Progenitor cell of endocrine pancreas (in vitro differentiated cells): Measurements from ENCODE around the gene PON3. TPM values are rescaled to one million over a fixed set of nuclear protein-coding genes. Genes with fewer than 3 reads are reported as not detected.

Experiments
- DNase-seq: peaks from one replicate; pipeline ENCODE4 v3.0.0; 2021; ENCODE audit warnings: low spot score; ENCODE audit not compliant: unreplicated experiment
- H3K27ac Mint-ChIP-seq: 2 replicates; pipeline ENCODE4 v1.8.0; 2021; ENCODE audit warnings: mild to moderate bottlenecking, moderate library complexity, mixed read lengths
- H3K27me3 Mint-ChIP-seq: 2 replicates; pipeline ENCODE4 v1.8.0; 2021; ENCODE audit warnings: mixed read lengths
- H3K36me3 Mint-ChIP-seq: 2 replicates; pipeline ENCODE4 v1.8.0; 2022; ENCODE audit warnings: mixed read lengths; ENCODE audit not compliant: insufficient read depth
- H3K4me1 Mint-ChIP-seq: 2 replicates; pipeline ENCODE4 v1.8.0; 2021; ENCODE audit warnings: low read depth, mixed read lengths
- H3K4me3 Mint-ChIP-seq: 2 replicates; pipeline ENCODE4 v1.8.0; 2021; ENCODE audit warnings: low read depth, mild to moderate bottlenecking, moderate library complexity, mixed read lengths
- H3K9me3 Mint-ChIP-seq: 2 replicates; pipeline ENCODE4 v1.8.0; 2021; ENCODE audit warnings: low read depth, mixed read lengths
- total RNA-seq: library from RNA; stranded (reverse); gene quantifications from 2 replicates; pipeline ENCODE4 v1.2.1, GENCODE V29; 2021
- TF ChIP-seq, protein P1 (sequence below): fragments of 200-600 bp; sonication (generic); IDR thresholded peaks from one replicate; pipeline ENCODE4 v1.5.0; 2021; ENCODE audit warnings: antibody characterized with exemption, mild to moderate bottlenecking; ENCODE audit not compliant: unreplicated experiment

Gene PON3
- total RNA-seq, 1 donor from 2014 or later = 0.14 TPM

DNA sequence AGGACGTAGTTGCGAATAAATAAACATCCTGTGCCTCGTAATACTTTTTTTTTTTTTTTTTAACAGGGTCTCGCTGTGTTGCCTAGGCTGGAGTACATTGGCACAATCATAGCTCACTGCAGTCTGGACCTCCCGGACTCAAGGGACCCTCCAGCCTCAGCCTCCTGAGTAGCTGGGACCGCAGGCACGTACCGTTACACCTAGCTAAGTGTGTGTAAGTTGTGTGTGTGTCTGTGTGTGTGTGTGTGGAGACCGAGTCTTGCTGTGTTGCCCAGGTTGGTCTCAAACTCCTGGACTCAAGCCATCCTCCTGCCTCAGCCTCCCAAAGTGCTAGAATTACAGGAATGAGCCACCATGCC, 39.2 kb upstream of the PON3 start:
- Mint-ChIP-seq H3K27me3 (no peaks in the 10 kb centered on the region), H3K27ac (peak overlapping the region; percentile 99), H3K9me3 (no peaks in the 10 kb centered on the region), H3K4me3 (peak overlapping the region; percentile 84), H3K36me3 (peaks cover 12% of the 10 kb centered on the region), H3K4me1 (peaks cover 24% of the 10 kb centered on the region)
- DNase-seq = no peak
- TF ChIP-seq, protein P1, sequence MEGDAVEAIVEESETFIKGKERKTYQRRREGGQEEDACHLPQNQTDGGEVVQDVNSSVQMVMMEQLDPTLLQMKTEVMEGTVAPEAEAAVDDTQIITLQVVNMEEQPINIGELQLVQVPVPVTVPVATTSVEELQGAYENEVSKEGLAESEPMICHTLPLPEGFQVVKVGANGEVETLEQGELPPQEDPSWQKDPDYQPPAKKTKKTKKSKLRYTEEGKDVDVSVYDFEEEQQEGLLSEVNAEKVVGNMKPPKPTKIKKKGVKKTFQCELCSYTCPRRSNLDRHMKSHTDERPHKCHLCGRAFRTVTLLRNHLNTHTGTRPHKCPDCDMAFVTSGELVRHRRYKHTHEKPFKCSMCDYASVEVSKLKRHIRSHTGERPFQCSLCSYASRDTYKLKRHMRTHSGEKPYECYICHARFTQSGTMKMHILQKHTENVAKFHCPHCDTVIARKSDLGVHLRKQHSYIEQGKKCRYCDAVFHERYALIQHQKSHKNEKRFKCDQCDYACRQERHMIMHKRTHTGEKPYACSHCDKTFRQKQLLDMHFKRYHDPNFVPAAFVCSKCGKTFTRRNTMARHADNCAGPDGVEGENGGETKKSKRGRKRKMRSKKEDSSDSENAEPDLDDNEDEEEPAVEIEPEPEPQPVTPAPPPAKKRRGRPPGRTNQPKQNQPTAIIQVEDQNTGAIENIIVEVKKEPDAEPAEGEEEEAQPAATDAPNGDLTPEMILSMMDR = no peak

DNA sequence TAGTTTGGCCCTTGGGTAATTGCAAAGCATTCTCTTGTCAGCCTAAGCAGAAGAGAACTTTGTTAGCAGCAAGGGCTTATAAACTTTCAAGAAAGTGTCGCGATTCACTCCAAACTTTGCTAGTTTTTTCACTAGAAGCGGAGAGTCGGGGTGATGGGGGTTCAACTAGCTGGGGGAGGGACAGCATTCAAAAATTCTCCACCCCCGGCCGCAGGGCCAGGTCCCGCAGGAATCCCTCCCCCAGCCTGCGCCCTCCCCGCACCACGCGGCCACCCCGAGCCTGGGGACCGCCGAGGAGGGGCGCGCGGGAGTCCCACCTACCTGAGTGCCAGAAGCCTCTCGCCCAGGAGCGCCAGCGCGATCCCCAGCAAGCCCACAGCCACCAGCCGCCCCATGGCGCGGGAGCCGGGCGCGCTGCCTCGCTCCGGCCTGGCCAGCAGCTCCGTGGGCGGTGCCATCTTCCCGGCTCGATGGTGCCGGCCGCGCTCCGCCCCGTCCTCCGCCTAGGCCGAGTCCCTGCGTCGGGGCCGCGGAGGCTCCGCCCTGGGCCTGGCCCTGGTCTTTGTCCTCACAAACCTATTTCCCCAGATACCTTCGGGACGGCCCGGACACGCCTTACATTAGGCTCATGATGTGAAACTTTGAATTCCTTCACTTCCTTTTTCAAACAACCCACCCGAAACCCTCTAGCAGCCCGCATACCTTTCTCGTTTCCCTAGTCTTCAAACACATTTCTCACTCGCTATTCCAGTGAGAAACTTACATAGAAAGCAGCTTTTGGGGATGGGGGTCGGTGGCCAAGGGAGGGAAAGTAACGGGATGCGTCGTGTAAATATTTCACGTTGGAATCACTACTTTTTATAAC, 38.6 kb upstream of the PON3 start, which contains the start of gene PON2:
TSS of gene PON2 (minus strand) at position 472 of the 865 bp plus-strand sequence. CDS start at position 395, 77 bp downstream.
- Mint-ChIP-seq H3K27ac (peak within 1 kb of the TSS; percentile 99), H3K4me3 (peak within 1 kb of the TSS; percentile 84), H3K27me3 (no peaks in the 10 kb centered on the region), H3K4me1 (peaks cover 19% of the 10 kb centered on the region), H3K36me3 (peaks cover 12% of the 10 kb centered on the region), H3K9me3 (no peaks in the 10 kb centered on the region)
- TF ChIP-seq, protein P1 = no peak
- DNase-seq = peak; percentile 68

DNA sequence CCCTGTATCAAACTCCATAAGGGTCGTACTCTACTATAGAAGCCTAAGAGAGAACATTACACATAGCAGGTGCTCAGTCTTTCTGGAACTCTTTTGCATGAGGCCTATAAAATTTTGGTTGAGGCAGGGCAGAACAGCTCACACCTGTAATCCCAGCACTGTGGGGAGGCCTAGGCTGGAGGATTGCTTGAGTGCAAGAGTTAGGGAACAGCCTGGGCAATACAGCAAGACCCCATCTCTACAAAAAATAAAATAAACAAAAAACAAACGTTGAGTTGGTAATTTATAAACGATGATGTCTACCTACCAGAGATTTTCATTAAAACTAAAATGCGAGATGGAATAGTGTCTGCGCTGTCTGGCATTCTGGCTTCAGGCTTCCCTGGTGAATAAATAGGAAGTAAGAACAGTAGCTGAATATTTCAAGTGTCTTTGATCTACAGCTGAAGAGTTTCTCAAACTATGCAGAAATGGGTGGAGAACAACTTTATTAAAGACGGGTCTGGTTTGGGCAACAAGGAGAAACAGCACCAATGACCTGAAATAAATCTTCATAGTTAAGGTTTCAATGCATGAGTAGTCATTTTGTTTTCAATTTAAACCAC, 37.9 kb upstream of the PON3 start:
- H3K4me3 Mint-ChIP-seq = peak overlapping the region; percentile 84
- H3K27ac Mint-ChIP-seq = peak overlapping the region; percentile 94
- TF ChIP-seq, protein P1 = no peak
- peaks cover 17% of the 10 kb centered on the region for H3K4me1 Mint-ChIP-seq
- peaks cover 16% of the 10 kb centered on the region for H3K36me3 Mint-ChIP-seq
- no peaks in the 10 kb centered on the region for H3K27me3 Mint-ChIP-seq
- no peak for DNase-seq
- H3K9me3 Mint-ChIP-seq = no peaks in the 10 kb centered on the region

DNA sequence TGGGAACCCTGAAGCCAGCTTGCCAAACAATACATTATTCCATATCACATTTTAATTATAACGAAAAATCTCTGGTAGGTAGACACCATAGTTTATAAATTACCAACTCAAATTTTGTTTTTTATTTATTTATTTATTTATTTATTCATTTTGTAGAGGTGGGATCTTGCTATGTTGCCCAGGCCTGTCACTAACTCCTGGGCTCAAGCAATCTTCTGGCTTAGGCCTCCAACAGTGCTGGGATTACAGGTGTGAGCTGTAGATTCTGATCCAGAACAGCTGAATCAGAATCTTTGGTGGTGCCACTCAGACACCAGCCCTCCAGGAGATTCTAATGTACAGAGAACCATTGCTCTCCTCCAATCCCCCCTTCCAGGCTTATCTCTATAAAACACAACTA, 37.0 kb upstream of the PON3 start:
- Mint-ChIP-seq H3K27me3 (no peaks in the 10 kb centered on the region), H3K36me3 (peaks cover 17% of the 10 kb centered on the region), H3K27ac (no peak overlapping the region), H3K4me3 (peak overlapping the region; percentile 84), H3K9me3 (no peaks in the 10 kb centered on the region), H3K4me1 (peaks cover 18% of the 10 kb centered on the region)
- TF ChIP-seq, protein P1 = no peak
- no peak for DNase-seq

DNA sequence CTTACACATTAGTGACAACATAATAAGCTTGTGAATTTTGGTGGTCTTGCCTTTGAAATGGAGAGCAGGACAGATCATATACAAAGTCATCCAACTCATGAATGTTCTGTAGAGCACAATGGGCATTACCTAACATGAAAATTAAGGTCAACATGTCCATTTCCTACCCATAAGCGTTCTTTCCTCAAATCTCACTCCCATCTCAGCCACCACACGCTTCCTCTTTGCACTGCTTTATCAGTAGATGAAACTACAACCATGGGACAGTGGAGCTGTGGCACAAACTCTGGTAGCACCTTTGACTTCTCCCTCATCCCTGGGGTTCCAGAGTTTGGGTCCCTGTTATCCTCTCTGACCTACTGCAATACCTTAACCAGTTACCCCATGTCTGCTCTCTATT, 36.4 kb upstream of the PON3 start:
- H3K27ac Mint-ChIP-seq = no peak overlapping the region
- H3K27me3 Mint-ChIP-seq = no peaks in the 10 kb centered on the region
- H3K4me3 Mint-ChIP-seq = no peak overlapping the region
- TF ChIP-seq, protein P1 = no peak
- peaks cover 22% of the 10 kb centered on the region for H3K4me1 Mint-ChIP-seq
- no peaks in the 10 kb centered on the region for H3K9me3 Mint-ChIP-seq
- DNase-seq = no peak
- H3K36me3 Mint-ChIP-seq = peaks cover 17% of the 10 kb centered on the region
